HG03175 (cell line): ENCODE data around the gene SH3GL1.
"Not testable (repeated sequence)": the region's sequence is repeated elsewhere in the genome, so short reads cannot be mapped to it uniquely, and the experiment has no call there.

Source experiments
- ATAC-seq: cut with Tn5 transposase; IDR thresholded peaks from one replicate; pipeline ENCODE4 v1.9.1; 2021; ENCODE audit warnings: mild to moderate bottlenecking, moderate library complexity; ENCODE audit not compliant: unreplicated experiment

SH3GL1 gene

GRCh38 chr19:4347521-4347920 lies 52.8 kb downstream of the SH3GL1 start:
- no peak for ATAC-seq

- ATAC-seq: no peak
Observed at GRCh38 chr19:4346020-4346383, 54.3 kb downstream of the SH3GL1 start.

GRCh38 chr19:4345342-4346019 lies 54.9 kb downstream of the SH3GL1 start:
- no peak for ATAC-seq

- ATAC-seq: peak; percentile 48
Observed at GRCh38 chr19:4343370-4344307, 56.7 kb downstream of the SH3GL1 start, which contains the start of gene MPND. TSS of gene MPND (plus strand) at chr19:4343562. CDS start at chr19:4343594, 32 bp downstream.

GRCh38 chr19:4342615-4343369 lies 57.6 kb downstream of the SH3GL1 start:
- ATAC-seq: peak; percentile 89

GRCh38 chr19:4342314-4342614 lies 58.1 kb downstream of the SH3GL1 start:
- ATAC-seq: no peak

GRCh38 chr19:4338441-4339355 lies 61.6 kb downstream of the SH3GL1 start, which contains the start of gene STAP2:
TSS of gene STAP2 (minus strand) at chr19:4338827. CDS start at chr19:4338753, 74 bp downstream.
- no peak for ATAC-seq

GRCh38 chr19:4337906-4338440 lies 62.4 kb downstream of the SH3GL1 start:
- no peak for ATAC-seq

GRCh38 chr19:4334929-4335570 lies 65.3 kb downstream of the SH3GL1 start:
- ATAC-seq: no peak

GRCh38 chr19:4329858-4330257 lies 70.5 kb downstream of the SH3GL1 start:
- no peak for ATAC-seq

GRCh38 chr19:4328991-4329681 lies 71.2 kb downstream of the SH3GL1 start:
- not testable (repeated sequence) for ATAC-seq

GRCh38 chr19:4328243-4328990 lies 71.9 kb downstream of the SH3GL1 start:
- peak; percentile 81 for ATAC-seq

- no peak for ATAC-seq
Observed at GRCh38 chr19:4327877-4328242, 72.5 kb downstream of the SH3GL1 start.

GRCh38 chr19:4327252-4327876 lies 73.0 kb downstream of the SH3GL1 start:
- no peak for ATAC-seq

- no peak for ATAC-seq
Observed at GRCh38 chr19:4326837-4327251, 73.5 kb downstream of the SH3GL1 start.

GRCh38 chr19:4326215-4326836 lies 74.0 kb downstream of the SH3GL1 start:
- no peak for ATAC-seq

GRCh38 chr19:4324228-4324627 lies 76.1 kb downstream of the SH3GL1 start:
- ATAC-seq: no peak
